Iris pigment epithelial cell (primary cell): Measurements from ENCODE around the gene VSIG10L.

Source experiments
- DNase-seq: peaks from one replicate; pipeline ENCODE4 v3.0.0-alpha.2; 2011; ENCODE audit warnings: low read depth

Gene VSIG10L

GRCh38 chr19:51317376-51317775 lies 24.6 kb downstream of the VSIG10L start:
- DNase-seq: no peak

DNA sequence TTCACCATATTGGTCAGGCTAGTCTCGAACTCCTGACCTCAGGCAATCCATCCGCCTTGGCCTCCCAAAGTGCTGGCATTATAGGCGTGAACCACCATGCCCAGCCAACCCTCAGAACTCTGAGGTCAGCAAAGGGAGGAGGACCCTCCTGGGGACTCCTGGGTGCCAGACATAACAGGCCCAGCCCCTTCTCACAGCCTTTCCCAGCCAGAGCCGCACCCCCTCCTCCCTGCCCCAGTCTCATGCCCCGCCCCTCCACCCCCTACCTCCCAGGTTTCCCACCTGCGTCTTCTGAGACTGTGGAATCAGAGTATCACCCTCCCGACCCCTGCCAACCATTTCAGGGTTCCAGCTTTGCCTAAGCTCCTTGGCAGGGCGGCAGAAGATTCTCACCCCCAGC lies 25.3 kb downstream of the VSIG10L start:
- no peak for DNase-seq

DNA sequence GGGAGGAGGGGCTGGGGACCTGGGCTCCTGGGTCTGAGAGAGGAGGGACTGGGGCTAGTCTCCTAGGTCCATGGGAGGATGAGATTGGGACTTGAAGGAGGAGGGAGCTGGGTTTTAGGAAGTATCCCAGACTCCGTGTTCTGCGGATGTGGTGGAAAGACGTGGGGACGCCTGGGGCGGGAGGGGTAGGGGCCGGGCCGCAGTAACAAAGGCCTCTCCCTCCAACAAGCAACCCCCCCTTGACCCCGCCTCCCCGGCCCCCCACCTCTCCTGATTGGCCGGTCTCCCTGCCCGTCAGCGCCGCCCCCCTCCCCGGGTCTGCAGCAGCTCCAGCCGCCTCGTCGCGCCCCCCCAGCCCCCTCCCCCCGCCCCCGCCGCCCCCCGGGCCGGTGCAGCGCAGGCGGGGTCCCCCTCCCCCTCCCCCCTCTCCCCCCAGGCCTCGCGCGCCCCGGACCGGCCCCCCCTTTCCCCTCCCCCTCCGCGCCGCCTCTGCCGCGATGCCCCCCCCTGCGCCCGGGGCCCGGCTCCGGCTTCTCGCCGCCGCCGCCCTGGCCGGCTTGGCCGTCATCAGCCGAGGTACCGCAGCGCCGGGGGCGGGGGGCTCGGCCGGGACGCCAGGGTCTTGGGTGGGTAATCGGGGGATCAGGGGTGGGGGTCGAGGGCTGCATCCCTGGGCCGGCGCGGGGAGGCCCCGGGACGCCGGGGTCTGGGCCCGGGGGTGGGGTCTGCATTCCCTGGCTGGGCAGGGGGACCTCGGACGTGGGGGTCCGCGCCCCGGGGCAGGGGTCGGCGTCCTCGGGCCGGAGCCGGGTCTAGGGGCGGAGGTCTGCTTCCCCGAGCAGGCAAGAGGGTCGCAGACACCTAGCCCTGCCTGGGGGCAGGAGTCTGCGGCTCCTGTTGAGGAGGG lies 30.3 kb downstream of the VSIG10L start, which contains the start of gene IGLON5:
Gene IGLON5 (plus strand): TSS at position 294 of the 907 bp plus-strand sequence. CDS start 204 bp downstream, at position 498.
- no peak for DNase-seq

GRCh38 chr19:51305479-51305878 lies 36.5 kb downstream of the VSIG10L start:
- no peak for DNase-seq

GRCh38 chr19:51301266-51301665 lies 40.7 kb downstream of the VSIG10L start:
- DNase-seq: no peak

DNA sequence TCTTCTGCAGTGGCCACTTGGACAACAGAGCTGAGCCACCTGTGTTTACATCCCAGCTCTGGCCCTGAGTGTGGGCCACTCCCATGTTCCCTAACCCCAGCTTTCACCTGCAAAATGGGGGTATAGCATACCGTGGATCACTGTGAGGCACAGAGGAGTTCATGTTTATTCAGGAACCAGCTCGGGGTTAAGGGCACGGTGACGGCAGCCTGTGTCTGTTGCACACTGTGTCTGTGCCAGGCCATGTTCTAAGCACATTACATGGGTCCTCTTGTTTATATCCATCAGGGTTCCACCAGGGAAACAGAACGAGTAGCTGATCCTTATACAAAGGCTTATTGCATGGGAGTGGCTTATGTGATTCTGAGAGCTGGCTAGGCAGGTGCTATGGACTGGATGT lies 44.5 kb downstream of the VSIG10L start:
- no peak for DNase-seq

GRCh38 chr19:51296336-51297093 lies 45.4 kb downstream of the VSIG10L start:
- DNase-seq: no peak

DNA sequence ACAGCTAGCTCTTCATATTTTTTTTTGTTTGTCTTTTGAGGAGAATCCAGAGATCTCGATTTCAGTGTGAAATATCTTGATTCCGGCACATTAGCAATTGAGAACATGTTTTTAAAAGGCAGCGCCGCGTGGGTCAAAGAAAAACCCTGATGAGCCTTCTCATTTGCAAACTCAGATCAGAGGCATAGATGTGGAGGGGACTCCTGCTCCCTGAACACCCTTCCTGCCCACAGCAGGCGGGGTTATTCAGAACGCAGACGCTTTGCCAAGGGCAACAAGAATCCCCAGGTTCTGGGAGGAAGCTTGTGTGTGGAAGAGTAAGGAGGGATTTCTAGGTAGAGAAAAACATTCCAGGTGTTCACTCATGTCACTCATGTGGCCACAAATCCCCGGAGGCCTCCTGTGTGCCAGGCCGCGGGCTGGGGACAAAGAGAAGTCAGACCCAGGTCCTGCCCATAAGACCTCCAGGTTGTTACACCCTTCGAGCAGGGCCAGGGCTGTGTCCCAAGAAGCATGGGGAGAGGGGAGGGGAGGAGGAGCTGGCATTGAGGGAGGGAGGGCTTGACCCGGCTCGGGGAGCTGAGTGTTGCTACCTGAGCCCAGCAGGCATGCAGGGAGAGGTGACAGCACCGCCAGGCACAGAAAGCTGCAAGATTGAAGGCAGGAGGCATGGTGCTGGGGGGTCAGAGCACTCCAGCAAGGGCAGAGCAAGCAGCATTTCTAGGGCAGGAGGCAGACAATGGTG lies 46.4 kb downstream of the VSIG10L start:
- no peak for DNase-seq

DNA sequence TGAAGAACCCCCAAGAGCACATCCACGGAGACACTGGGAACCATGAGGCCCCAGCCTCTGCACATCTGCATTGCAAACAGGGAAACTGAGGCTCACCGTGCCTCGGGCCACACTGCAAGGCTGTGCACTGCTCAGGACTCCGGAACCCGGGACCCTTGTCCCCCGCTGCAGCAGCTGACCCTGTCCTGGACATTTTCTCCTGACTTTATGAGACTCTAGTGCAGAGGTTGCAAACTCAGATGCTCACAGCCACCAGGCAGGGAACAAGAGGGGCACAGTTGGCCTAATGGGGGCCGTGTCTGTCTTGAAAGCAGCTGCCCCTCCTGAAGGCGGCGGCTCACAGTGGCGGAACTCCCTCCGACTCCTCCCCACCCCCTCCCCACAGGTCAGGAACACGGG lies 47.0 kb downstream of the VSIG10L start:
- DNase-seq: no peak

- DNase-seq: no peak
Measured at GRCh38 chr19:51294211-51294976, 47.5 kb downstream of the VSIG10L start.

GRCh38 chr19:51293571-51294210 lies 48.2 kb downstream of the VSIG10L start:
- DNase-seq: no peak

GRCh38 chr19:51292971-51293370 lies 49.0 kb downstream of the VSIG10L start:
- DNase-seq: no peak

GRCh38 chr19:51289635-51290034 lies 52.3 kb downstream of the VSIG10L start:
- DNase-seq: no peak

- DNase-seq: no peak
Measured at GRCh38 chr19:51285682-51286081, 56.3 kb downstream of the VSIG10L start.

DNA sequence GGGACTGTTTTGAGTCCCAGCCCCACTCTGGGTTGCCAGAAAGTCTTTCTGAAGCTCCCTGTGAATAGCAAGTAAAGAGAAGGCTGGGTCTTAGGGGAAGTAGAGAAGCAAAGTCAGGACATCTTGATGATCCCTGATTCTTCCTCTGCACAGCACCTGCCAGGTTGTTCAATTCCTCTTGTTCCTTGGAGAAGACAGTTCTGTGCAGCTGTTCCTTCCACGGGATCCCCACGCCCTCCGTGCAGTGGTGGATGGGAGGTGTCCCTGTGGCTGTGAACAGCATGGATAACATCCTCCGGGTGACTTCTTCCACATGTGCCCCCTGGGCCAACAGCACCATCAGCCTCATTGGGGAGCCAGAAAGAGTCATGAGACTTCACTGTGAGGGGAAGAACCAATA lies 59.6 kb downstream of the VSIG10L start:
- no peak for DNase-seq
